Sciatic nerve (tissue), 2 donors: ENCODE data around the gene CCR1. TPM values are rescaled to one million over a fixed set of nuclear protein-coding genes. Genes with fewer than 3 reads are reported as not detected.
A peak's percentile ranks its signal among the peaks of the same experiment; 100 is the strongest.

Experiments used
- ATAC-seq: fragments of 200-7000 bp; cut with Tn5 transposase; one replicate; pipeline ENCODE4 v1.9.1; 2020; ENCODE audit warnings: mild to moderate bottlenecking, moderate library complexity
- DNase-seq: peaks from one replicate; pipeline ENCODE4 v3.0.0-alpha.2; 2020; ENCODE audit warnings: low spot score
- intact Hi-C: fragments of 100-400 bp; cut with DNase I; formaldehyde crosslinking; loops from one replicate; pipeline ENCODE4 v1.14.2; 2022
- total RNA-seq: library from RNA; stranded (reverse); fragmentation: NEBNext Ultra II Directional; extraction: Animal tissue kit (Norgen Biotek cat#: 25700); gene quantifications from one replicate; pipeline ENCODE4 v1.2.1, GENCODE V29; 2021
- donor health status: DM: no; HTN: no; CAD: no.
- donor health status: DM: no; HTN: no; CAD: no.

CCR1 gene
- total RNA-seq, result 16.5 TPM

DNA sequence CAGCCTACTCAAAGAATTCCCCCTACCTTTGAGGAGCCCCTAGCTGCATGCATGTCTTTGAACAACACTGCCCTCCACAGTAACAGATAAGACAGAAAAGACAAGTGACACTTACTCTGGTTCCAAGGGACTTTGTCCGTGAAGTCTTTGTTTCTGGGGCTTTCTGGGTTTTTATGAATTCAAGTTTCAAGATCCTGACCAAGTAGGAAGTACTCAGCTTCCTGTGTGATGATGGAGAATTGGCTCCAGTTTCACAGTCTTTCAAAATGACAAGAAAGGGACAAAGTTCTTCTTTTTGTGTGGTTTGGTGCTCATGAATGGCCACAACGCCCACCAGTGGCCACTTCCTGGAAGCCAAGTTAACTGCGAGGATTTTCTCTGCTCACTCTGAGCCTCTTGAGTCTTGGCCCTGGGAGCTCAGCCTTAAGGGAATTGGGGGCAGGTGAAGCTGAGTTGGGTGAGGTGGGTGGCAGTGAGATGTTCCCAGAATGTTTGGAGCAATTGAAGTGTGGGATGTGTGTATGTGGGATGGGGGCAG lies at the start of gene CCR1:
Gene CCR1, minus strand, starts transcription at position 147 of the 538 bp plus-strand sequence. CDS start 4,000 bp downstream, outside the sequence.
- intact Hi-C loops, result no loop called here

GRCh38 chr3:46252980-46253379 lies 44.9 kb upstream of the CCR1 start:
- ATAC-seq (no peak), DNase-seq (no peak)
- intact Hi-C loops, result no loop called here

More for the DNA sequence above, at the start of gene CCR1:
- ATAC-seq, result peak; percentile 64
- DNase-seq, result no peak

- DNase-seq, result no peak
- intact Hi-C loops, result no loop called here
- no peak for ATAC-seq
Measured at GRCh38 chr3:46245146-46245545, 37.0 kb upstream of the CCR1 start.

- DNase-seq, result no peak
- intact Hi-C loops, result no loop called here
- no peak for ATAC-seq
Measured at GRCh38 chr3:46243560-46243959, 35.4 kb upstream of the CCR1 start.

- intact Hi-C loops, result no loop called here
- ATAC-seq, result no peak
- DNase-seq, result no peak
Measured at GRCh38 chr3:46242120-46242519, 34.0 kb upstream of the CCR1 start, which contains the start of gene CCR3. CCR3 (plus strand) TSS chr3:46242460; CDS start chr3:46265159, 22,699 bp downstream.

GRCh38 chr3:46239952-46240351 lies 31.8 kb upstream of the CCR1 start:
- DNase-seq, result no peak
- ATAC-seq, result no peak
- intact Hi-C loops, result no loop called here

- no peak for ATAC-seq
- DNase-seq, result no peak
- intact Hi-C loops, result no loop called here
Measured at GRCh38 chr3:46239301-46239938, 31.3 kb upstream of the CCR1 start.

DNA sequence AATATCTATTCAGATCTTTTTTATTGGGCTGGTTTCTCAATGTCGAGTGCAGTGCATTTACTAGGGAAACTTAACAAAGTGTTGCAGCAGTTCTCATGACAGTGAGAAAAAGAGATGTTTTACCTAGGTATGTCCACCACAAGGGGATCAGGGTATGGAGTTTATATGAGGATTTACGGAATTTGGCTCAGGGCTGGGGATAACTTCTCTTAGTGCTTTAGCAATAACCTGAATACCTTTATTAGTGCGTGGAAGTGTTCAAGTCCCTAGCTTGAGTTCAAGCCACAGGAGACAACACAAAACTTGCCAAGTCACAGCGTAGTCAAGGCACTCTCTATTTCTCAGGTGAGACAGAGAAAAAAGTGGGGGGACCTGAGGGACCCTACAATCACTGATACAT lies 30.3 kb upstream of the CCR1 start:
- DNase-seq, result no peak
- intact Hi-C loops, result no loop called here
- no peak for ATAC-seq

DNA sequence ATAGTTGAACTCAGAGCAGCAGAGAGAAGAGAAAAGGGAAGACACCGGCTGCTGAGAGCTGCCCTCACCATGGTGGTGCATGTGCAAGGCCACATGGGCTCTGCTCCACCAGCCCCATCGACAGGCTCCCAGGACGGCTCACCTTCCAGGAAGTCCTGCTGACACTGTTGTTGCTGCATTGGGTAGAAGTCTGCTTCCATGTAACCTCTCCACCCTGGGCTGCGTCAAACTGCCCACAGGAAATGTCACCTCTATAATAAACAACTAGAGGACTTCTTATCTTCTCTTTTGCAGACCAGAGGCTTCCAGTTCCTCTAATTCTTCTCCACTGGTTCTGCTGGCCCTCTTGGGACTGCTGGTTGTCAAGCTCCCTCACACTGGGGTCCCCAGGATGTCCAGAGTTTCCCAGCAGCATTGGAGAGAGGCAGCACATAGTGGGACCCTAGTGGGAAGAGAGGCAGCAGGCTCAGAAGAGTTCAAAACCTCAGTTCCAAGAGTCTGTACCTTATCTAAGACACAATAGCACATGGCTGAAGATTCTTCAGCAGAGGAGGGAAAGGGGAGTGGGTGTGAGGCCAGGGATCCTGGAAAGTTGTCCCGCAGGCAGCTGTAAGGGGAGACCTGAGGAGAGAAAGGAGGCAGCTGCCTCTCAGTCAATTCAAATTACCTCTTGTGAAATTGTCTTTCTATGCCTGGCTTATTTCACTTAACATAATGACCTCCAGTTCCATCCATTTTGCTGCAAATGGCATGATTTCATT lies 28.4 kb upstream of the CCR1 start:
- ATAC-seq (no peak), DNase-seq (no peak)
- intact Hi-C loops, result no loop called here

DNA sequence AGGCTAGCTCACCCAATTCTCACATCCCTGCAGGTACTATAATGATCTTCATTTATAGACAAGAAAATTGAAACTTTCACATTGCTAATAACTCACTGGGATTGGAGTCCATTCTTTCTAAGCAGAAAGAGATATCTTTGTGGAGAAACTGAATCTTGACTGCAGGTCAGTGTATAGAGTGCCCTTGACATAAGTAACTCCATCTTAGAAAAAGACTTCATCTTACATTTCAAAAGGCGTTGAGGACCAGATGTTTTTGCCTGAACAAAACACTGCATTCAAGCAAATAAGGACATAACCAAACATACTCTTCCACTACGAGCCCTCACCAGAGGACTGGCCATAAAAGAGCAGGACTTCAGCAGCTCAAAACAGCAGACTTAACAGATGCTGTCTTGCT lies 27.3 kb upstream of the CCR1 start:
- DNase-seq, result no peak
- intact Hi-C loops, result no loop called here
- no peak for ATAC-seq

DNA sequence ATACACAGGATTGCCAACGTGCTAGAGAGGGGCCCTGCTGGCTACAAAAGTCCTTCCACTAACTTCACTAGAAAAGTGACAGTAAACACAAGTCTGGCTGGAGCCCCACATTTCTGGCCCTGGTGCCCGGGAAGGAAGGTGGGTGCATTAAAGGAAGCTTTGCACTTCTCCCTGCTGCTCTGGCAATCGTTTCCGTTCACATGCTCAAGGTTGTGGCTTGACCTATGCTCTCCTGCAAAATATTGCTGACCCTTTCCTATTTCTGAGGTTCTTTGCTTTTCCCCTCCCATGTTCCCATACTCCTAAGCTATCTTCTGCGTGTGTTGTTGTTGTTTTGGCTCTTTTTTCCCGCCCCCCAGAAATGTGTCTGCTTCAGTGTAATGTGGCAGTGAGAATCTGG lies 25.1 kb upstream of the CCR1 start:
- intact Hi-C loops, result no loop called here
- no peak for ATAC-seq
- no peak for DNase-seq

- intact Hi-C loops, result no loop called here
- ATAC-seq (no peak), DNase-seq (no peak)
Measured at GRCh38 chr3:46231323-46231722, 23.2 kb upstream of the CCR1 start.

DNA sequence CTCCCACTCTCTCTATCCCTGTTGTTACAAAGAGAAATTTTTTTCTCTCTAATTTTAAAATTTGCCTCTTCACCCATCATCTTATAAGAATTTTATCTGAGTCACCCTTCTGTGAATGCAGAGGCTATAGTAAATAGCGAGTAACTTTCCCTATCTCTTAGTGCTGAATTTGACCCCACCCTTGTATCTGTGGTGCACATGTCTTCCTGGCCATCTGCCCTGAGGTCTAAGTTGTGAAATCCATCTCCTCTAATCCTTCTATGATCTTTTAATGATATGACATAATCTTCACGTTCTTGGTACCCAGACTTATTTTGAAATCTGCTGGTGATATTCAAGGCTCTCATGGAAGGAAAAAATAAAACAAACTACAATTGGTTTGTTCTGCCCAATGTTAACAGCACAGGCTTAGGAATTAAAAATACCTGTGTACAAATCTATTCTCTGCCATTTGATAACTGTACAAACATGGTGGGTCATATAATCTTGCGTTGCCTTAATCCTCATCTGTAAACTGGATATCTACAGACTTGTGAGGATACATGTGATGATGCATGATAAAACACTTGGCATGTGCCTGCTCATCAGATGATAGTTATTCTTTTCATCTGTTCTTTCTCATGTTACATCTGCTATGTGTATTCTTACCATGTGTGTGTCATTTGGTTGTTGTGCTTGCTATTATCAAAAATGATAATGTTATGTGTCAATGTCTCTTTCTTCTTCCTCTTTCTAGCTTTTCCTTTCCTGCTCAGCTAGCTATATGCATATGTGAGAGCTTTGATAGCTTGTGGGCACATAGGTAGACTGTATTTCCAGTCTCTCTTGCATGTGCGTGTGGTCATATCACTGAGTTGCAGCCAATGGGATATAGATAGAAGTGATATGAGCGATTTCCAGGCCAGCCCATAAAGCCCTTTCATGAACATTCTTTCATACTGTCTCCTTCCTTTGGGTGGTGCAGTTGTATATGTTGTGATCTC lies 20.4 kb upstream of the CCR1 start:
- intact Hi-C loops, result no loop called here
- ATAC-seq, result peak; percentile 68

DNA sequence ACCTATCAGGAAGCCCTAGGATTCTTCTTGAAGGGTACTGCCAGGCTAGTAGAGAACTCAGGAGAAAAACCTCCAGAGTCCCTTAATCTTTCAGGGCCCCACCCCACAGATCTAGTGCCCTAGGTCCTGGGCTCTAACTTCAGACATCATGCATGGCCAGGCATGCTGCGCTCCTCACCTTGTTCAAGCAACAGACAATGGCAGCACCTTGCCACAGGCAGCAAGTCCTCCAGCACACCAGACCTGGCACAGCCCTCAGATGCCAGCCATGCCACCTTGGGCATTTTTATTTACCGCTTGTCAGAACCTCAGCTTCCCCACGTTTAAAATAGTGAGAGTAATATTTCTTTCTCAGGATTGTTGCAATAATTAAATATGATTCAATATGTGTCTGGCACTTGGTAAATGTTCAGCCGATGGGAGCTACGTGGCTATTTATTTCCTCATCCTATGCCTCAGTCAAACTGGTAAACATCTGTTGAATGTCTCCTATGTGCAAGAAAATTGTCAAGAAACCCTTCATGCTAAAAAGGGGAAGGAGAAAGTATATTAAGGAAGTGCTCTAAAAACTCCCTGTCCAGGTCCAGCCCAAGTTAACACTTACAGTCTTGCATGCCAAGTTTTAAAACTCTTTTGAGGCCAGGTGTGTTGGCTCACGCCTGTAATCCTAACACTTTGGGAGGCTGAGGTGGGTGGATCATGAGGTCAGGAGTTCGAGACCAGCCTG lies 14.5 kb upstream of the CCR1 start:
- DNase-seq, result no peak
- intact Hi-C loops, result no loop called here
- peak; percentile 56 for ATAC-seq

More for the DNA sequence above, 20.4 kb upstream of the CCR1 start:
- DNase-seq, result no peak

DNA sequence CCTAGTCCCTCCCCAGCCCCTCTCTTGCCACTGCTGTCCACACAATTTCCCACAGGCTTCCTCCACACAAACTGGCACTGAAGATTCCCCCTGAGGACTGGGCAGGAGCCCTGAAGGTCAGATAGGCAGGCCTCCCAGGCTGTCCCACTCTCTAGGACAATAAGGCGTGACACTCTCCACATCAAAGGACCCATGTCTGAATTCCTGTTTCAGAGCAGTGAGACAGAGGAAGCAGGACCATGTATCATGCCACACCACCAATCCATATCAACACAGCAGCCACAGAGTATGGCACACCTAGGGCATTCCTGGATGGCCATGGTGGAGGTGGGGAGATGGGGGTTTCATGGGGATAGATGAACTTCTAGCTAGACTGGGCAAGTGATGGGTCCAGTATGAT lies 13.8 kb upstream of the CCR1 start:
- no peak for ATAC-seq
- intact Hi-C loops, result no loop called here
- DNase-seq, result no peak

GRCh38 chr3:46221391-46221790 lies 13.3 kb upstream of the CCR1 start:
- intact Hi-C loops, result no loop called here
- ATAC-seq (no peak), DNase-seq (no peak)

DNA sequence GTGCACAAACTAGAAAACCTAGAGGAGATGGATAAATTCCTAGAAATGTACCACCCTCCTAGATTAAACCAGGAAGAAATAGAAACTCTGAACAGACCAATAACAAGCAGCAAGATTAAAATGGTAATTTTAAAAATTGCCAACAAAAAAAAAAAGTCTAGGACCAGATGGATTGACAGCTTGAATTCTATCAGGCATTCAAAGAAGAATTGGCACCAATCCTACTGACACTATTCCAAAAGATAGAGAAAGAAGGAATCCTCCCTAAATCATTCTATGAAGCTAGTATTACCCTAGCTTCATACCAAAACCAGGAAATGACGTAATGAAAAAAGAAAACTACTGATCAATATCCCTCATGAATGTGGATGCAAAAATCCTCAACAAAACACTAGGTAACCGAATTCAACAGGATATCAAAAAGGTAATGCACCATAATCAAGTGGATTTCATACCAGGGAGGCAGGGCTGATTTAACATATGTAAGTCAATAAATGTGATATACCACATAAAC lies 10.1 kb upstream of the CCR1 start:
- no peak for ATAC-seq
- intact Hi-C loops, result no loop called here
- DNase-seq, result no peak

GRCh38 chr3:46215810-46216414 lies 7.8 kb upstream of the CCR1 start:
- ATAC-seq (no peak), DNase-seq (no peak)
- intact Hi-C loops, result no loop called here
